Activated T-helper 1 cell treated with Interleukin-2 at 50 U/mL for 16 hours (primary cell): ENCODE data around the gene PARP12.

Source experiments
- DNase-seq: peaks from one replicate; pipeline ENCODE4 v3.0.0-alpha.2; 2020; ENCODE audit warnings: low read depth

PARP12 gene

DNA sequence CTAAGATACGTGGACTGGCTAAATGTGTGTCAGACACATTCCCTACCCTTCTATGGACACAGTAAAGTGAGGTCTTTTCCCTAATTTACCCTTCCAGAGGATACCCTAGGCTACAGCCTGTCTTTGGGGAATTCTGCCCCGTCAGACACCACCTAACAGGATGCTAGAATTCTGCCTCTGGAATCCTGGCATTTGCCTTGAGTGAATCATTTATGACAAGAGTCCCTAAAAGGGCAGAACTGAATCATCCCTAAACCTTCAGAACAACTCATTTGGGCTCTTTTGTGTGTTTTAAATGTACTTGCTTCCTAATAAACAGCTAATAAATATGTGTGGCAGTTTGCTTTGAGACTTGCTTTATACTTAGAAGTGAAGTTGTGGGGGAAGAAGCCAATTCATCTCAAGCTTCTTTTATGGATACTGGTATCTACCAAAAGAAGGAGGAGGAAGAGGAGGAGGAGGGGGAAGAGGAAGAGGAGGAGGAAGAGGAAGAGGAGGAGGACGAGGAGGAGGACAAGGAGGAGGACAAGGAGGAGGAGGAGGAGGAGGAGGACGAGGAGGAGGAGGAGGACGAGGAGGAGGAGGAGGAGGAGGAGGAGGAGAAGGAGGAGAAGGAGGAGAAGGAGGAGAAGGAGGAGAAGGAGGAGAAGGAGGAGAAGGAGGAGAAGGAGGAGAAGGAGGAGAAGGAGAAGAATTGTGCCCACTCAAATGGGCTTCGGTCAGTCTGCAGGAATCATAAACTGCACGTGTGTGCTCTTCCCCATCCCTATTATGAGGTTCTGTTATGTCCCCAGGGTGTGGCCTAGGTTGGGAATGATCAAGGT lies 27.1 kb downstream of the PARP12 start:
- no peak for DNase-seq

DNA sequence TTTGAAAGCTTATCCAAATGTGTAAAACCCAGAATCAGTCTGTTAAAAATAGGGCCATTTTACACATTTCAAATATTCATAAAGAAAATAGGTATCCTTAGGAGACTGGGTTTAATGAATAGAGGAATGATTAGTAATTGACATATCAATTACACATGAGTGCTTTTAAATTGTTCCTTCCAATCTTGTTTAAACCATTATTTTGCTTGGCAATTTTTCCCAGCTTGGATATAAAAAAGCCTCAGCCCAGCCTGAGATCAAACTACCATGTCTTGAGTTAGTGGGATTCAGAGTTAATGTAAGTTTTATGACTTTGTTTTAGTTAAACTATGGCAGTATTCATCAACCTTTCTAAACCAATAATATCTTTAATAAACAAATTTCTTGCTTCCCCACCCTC lies 28.3 kb downstream of the PARP12 start:
- no peak for DNase-seq

GRCh38 chr7:140033779-140034363 lies 28.9 kb downstream of the PARP12 start:
- no peak for DNase-seq

GRCh38 chr7:140033036-140033435 lies 29.7 kb downstream of the PARP12 start:
- no peak for DNase-seq

GRCh38 chr7:140031364-140031763 lies 31.4 kb downstream of the PARP12 start:
- no peak for DNase-seq

DNA sequence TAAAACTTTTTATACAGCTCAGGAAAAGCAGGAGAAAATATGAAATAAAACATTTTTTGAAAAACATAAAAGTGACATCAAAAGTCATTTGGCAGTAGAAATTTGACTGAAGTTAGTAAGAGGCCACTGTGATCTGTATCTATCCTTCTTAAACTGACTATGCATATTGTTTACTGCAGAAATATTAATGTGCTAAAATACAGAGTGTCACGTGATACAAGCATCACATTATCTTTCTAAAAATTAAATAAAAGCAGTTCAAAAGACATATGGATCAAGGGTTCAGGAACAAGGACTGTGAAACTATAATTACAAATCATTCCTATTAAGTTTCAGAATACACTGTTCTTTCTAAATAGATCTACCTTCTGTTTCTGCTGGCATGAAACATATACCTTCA lies 33.7 kb downstream of the PARP12 start:
- no peak for DNase-seq

DNA sequence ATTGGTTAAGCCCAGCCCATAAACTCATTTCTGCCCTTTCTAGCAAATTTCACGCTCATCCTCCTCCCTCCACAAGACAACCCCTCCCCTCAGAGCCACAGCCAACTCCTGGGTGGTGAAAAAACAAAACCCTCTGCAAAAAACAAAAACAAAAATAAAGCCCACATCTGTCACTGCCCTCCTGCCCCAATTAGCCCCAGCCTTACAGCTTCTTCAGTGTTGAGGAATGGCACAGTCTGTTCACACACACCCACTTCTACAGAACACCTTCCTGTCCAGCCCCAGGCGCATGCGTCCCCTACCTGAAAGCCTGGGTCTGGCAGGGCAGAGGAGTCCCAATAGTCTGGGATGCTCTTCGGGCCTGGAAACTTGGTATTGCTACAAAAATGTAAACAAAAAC lies 34.4 kb downstream of the PARP12 start:
- no peak for DNase-seq

- DNase-seq = no peak
Observed at GRCh38 chr7:140027858-140028257, 34.9 kb downstream of the PARP12 start.

DNA sequence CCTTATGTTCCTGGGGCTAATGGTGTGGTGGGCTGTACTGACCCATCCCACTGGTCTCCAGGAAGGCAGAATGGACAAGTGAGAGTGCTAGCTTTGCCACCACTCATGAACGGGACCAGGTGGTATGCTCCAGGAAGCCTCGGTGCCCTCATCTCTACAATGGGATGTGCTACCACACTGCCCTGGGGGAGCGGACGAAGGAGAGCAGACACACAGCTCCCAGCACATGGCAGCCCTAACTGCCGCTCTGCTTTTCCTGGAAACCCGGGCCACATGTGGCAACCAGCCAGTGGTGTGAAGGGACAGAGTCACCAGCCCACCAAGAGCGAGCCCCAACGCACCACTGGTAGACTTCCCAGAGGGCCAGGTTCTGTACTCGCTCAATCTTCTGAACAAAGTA lies 35.8 kb downstream of the PARP12 start:
- DNase-seq = no peak

DNA sequence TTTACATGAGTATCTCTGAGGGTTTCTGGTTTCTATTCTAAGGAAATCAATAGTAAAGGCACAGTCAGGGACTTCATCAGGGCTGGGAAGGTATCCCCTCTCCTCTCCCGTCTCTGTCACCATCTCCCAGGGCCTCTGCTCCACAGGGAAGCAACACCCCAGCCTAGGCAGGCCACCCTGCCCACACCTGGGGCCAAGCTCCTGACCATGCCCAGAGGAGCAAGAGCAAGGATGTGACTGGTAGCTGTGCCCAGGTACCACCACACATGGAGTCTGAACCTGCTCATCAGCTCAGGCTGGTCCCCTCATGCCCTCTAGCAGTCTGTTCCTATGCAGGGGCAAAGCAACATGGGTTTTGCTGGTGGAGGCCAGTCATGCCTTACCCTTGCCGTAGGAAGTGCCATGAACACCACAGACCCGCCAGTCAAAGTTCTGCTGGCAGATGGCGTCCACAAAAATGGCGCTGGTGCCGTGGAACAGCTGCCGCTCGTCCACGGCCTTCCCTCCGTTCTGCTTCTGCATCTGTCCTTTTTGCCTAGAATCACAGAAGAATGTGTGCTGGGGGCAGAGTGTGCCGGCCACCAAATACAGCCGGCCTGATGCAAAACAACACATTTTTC lies 36.8 kb downstream of the PARP12 start:
- DNase-seq = no peak

- DNase-seq = no peak
Observed at GRCh38 chr7:140025241-140025640, 37.5 kb downstream of the PARP12 start.

- DNase-seq = no peak
Observed at GRCh38 chr7:140024585-140024984, 38.2 kb downstream of the PARP12 start.

DNA sequence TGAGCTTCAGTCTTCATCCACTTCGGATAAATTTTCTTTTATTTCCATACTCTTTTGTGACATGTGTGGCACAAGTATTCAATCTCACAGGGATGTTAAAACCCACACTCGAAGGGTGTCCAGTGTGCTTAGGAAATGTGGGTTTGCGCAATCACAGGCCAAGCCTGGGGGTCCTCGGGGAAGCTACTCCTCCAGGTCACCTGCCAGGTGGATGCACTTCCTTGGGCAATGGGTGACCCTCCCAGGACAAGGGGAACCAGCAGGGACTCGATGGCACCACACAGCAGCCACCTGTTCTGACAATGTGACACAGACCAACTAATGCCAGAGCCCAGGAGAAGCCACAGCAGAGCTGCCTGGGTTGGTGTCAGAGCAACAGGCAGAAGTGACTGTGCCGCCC lies 39.0 kb downstream of the PARP12 start:
- no peak for DNase-seq

- DNase-seq = no peak
Observed at GRCh38 chr7:140022582-140023211, 40.1 kb downstream of the PARP12 start.

- DNase-seq = no peak
Observed at GRCh38 chr7:140021603-140022002, 41.1 kb downstream of the PARP12 start.

- DNase-seq = no peak
Observed at GRCh38 chr7:140019606-140020005, 43.1 kb downstream of the PARP12 start.

- no peak for DNase-seq
Observed at GRCh38 chr7:140019172-140019571, 43.6 kb downstream of the PARP12 start.

DNA sequence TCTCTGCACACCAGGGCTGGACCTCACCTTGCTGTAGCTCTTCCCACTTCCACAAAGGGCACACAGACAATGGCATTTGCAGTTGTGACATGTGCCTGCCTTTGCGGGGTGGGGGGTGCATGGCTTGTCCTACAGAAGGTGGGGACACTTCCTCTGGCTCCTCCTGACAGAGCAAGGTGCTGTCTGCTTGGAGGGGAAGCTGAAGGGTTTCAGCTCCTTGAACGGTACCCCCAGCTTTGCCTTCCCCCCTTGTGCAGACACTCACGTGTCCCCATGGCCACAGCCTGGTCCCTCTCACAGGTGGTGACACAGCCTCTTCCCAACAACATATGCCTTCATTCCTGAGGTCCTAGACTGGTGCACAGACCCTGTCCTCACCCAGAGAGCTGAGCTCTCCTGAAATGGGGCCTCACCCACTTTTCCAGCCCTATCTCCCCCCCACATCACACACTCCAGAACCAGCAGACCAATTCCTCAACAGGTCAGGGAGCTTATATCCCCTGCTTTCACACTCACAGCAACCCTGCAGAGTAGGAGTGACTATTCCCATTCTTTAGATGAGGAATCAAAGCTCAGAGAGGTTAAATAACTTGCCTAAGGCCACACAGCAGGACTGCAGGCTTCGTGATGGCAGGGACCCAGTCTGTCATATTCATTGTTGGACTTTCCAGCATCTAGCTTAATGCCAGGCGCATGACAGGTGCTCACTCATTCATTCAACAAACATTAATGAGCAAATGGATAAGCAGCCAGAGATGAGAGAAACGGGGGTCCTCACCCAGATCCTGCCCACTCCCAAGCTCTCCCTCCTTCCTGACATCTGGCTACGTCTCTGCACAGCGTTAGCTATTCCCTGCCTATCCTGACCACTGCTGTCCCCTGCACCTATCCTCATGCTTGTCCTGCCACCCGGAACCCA lies 44.4 kb downstream of the PARP12 start:
- no peak for DNase-seq

- DNase-seq = no peak
Observed at GRCh38 chr7:140017543-140017942, 45.2 kb downstream of the PARP12 start.

DNA sequence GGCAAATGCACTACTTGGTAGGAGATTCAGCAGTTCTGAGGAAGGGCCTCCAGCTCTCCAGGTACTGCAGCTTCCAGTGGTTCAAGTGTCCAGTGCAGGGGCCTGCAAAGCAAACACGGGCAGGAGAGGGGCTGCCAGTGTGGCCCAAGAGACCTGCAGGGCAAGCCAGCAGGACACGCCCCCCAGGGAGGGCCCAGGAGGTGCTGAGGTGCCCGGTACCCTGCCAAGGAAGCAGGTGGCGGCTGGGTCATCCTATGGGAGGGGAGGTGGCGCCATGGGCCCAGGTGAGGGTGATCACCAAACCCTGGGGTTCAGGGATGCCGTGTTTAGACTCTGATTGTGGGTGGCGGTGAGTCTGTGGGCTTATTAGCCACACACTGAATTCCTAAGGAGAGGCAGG lies 45.7 kb downstream of the PARP12 start:
- DNase-seq = no peak

DNA sequence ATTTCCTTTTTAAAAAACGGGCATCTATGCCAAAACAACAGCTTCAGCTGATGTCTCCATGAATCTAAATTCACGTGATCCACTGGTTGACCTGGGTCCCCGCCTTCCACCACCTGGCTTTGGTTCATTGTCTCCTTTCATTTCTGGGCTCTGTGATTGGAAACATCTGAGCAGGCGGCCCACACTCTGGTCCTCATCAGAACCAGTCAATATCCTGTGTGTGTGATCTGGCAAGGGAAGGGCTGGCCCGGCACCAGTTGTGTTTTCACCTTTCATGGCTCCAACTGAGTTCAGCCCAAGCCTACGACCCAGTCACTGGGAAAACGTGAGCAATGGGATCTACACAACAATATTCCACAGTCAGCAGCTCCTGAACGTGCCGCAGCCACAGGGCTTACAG lies 46.2 kb downstream of the PARP12 start:
- DNase-seq = no peak

DNA sequence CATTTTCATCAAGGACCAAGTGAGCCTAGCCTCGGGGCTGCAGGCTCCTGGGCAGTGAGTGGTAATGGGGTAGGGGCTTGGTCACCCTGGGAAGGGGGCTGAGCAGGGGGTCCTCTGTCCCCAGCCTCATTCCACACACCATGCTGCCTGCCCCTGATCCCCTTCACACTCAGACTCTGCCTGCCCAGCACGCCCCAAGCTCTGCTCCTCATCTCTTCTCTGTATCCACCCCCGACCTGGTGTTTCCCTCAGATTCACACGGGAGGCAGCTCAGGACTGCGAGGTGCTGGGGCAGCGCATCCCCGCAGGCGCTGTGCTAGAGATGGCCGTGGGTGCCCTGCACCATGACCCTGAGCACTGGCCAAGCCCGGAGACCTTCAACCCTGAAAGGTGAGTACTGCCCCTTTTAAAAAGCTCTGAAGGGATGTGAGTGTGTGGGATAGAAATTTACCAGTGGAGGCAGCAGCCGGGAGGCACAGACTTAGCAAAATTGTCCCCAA lies 47.2 kb downstream of the PARP12 start:
- DNase-seq = no peak
